ENCODE data around the gene ARSG.

GRCh38 chr17:68324654-68325336 lies 33.5 kb downstream of the ARSG start:
- TF ChIP-seq, protein P1, sequence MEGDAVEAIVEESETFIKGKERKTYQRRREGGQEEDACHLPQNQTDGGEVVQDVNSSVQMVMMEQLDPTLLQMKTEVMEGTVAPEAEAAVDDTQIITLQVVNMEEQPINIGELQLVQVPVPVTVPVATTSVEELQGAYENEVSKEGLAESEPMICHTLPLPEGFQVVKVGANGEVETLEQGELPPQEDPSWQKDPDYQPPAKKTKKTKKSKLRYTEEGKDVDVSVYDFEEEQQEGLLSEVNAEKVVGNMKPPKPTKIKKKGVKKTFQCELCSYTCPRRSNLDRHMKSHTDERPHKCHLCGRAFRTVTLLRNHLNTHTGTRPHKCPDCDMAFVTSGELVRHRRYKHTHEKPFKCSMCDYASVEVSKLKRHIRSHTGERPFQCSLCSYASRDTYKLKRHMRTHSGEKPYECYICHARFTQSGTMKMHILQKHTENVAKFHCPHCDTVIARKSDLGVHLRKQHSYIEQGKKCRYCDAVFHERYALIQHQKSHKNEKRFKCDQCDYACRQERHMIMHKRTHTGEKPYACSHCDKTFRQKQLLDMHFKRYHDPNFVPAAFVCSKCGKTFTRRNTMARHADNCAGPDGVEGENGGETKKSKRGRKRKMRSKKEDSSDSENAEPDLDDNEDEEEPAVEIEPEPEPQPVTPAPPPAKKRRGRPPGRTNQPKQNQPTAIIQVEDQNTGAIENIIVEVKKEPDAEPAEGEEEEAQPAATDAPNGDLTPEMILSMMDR (IDR thresholded peaks at IDR 0.05; ENCODE audit: low read depth, low read length), result no peak
- TF ChIP-seq POLR2A (IDR thresholded peaks at IDR 0.05; ENCODE audit: extremely low read depth, insufficient read length), result no peak
- no peak for TF ChIP-seq MYC (IDR thresholded peaks at IDR 0.05; ENCODE audit: low read depth, low read length)
